Mucosa of descending colon (tissue), 3 donors: ENCODE measurements around the gene HRH2. TPM values are rescaled to one million over a fixed set of nuclear protein-coding genes. Genes with fewer than 3 reads are reported as not detected.
A peak's percentile ranks its signal among the peaks of the same experiment; 100 is the strongest.
"Not testable (repeated sequence)": the region's sequence is repeated elsewhere in the genome, so short reads cannot be mapped to it uniquely, and the experiment has no call there.

Experiments
- ATAC-seq: fragments of 200-7000 bp; cut with Tn5 transposase; one replicate; pipeline ENCODE4 v1.9.1; 2020; ENCODE audit warnings: mild to moderate bottlenecking, moderate library complexity
- DNase-seq, 3 donors: peaks; one replicate each; pipeline ENCODE4 v3.0.0-alpha.2; 2020
- H3K36me3 ChIP-seq: fragments of 200-600 bp; one replicate; pipeline ENCODE4 v1.8.0; 2021; ENCODE audit warnings: low read depth, mild to moderate bottlenecking
- H3K4me1 ChIP-seq: fragments of 200-600 bp; one replicate; pipeline ENCODE4 v1.8.0; 2021; ENCODE audit warnings: low read depth, mild to moderate bottlenecking
- H3K4me3 ChIP-seq: fragments of 200-600 bp; one replicate; pipeline ENCODE4 v1.8.0; 2021; ENCODE audit warnings: mild to moderate bottlenecking
- H3K9me3 ChIP-seq: fragments of 200-600 bp; one replicate; pipeline ENCODE4 v1.8.0; 2021; ENCODE audit warnings: mild to moderate bottlenecking
- intact Hi-C, 2 donors: fragments of 100-400 bp; cut with DNase I in 1 of 2; cut with micrococcal nuclease in 1 of 2; formaldehyde crosslinking; loops; one replicate each; pipeline versions ENCODE4 v1.11.0 to v1.11.1; 2022; cut with DNase I, micrococcal nuclease
- total RNA-seq, 3 donors: library from RNA; stranded (reverse); fragmentation: NEBNext Ultra II Directional in 2 of 3; extraction: Animal tissue kit (Norgen Biotek cat#: 25700) in 2 of 3; gene quantifications; one replicate each; pipeline versions ENCODE4 v1.2.1 to v1.2.4, GENCODE V29; 2021 to 2023
- TF ChIP-seq, protein P1 (sequence below): fragments of 200-600 bp; IDR thresholded peaks from one replicate; pipeline ENCODE4 v1.8.0; 2022; ENCODE audit warnings: antibody characterized with exemption, mild to moderate bottlenecking
- donor health status: DM: no; HTN: no; CAD: no; lungs with moderate emphysema.
- donor health status: DM: no; HTN: no; CAD: no.
- donor health status: DM: no; HTN: yes; CAD: no.

The HRH2 gene
- total RNA-seq, 3 donors from 2014 or later, result 0.32 to 3.0 (median 1.3) TPM

GRCh38 chr5:175646251-175646650 lies 11.6 kb upstream of the HRH2 start:
- no peaks in the 10 kb centered on the region for H3K36me3 ChIP-seq
- no peak overlapping the region for H3K4me3 ChIP-seq
- peaks cover 11% of the 10 kb centered on the region for H3K9me3 ChIP-seq
- ATAC-seq, result no peak
- no peaks in the 10 kb centered on the region for H3K4me1 ChIP-seq
- intact Hi-C loops, result no loop called here
- DNase-seq, result no peak
- TF ChIP-seq, protein P1, sequence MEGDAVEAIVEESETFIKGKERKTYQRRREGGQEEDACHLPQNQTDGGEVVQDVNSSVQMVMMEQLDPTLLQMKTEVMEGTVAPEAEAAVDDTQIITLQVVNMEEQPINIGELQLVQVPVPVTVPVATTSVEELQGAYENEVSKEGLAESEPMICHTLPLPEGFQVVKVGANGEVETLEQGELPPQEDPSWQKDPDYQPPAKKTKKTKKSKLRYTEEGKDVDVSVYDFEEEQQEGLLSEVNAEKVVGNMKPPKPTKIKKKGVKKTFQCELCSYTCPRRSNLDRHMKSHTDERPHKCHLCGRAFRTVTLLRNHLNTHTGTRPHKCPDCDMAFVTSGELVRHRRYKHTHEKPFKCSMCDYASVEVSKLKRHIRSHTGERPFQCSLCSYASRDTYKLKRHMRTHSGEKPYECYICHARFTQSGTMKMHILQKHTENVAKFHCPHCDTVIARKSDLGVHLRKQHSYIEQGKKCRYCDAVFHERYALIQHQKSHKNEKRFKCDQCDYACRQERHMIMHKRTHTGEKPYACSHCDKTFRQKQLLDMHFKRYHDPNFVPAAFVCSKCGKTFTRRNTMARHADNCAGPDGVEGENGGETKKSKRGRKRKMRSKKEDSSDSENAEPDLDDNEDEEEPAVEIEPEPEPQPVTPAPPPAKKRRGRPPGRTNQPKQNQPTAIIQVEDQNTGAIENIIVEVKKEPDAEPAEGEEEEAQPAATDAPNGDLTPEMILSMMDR, result no peak

GRCh38 chr5:175649967-175650366 lies 7.9 kb upstream of the HRH2 start:
- peaks cover 11% of the 10 kb centered on the region for H3K9me3 ChIP-seq
- no peaks in the 10 kb centered on the region for H3K4me1 ChIP-seq
- DNase-seq (no peak), ATAC-seq (no peak)
- H3K4me3 ChIP-seq, result no peak overlapping the region
- no peaks in the 10 kb centered on the region for H3K36me3 ChIP-seq
- TF ChIP-seq, protein P1, result no peak
- intact Hi-C loops, result no loop called here

- ATAC-seq, H3K36me3 ChIP-seq, H3K4me3 ChIP-seq, DNase-seq, H3K4me1 ChIP-seq, intact Hi-C loops: not testable (repeated sequence)
- H3K9me3 ChIP-seq, result peaks cover 11% of the 10 kb centered on the region
Observed at GRCh38 chr5:175650430-175651205, 7.3 kb upstream of the HRH2 start.

- DNase-seq, result peak in 2 of 3 donors; percentile 24 to 32
- intact Hi-C loops, result no loop called here
- ATAC-seq, result peak; percentile 69
Observed at GRCh38 chr5:175652741-175653663, 4.9 kb upstream of the HRH2 start.

GRCh38 chr5:175653763-175654162 lies 4.1 kb upstream of the HRH2 start:
- ATAC-seq, result no peak
- Histone ChIP-seq H3K36me3 (no peaks in the 10 kb centered on the region), H3K4me3 (no peak overlapping the region), H3K9me3 (peaks cover 11% of the 10 kb centered on the region), H3K4me1 (no peaks in the 10 kb centered on the region)
- TF ChIP-seq, protein P1, result no peak
- intact Hi-C loops, result no loop called here
- no peak for DNase-seq

More at GRCh38 chr5:175652741-175653663, 4.9 kb upstream of the HRH2 start:
- H3K4me1 ChIP-seq, result no peaks in the 10 kb centered on the region
- TF ChIP-seq, protein P1, result no peak
- H3K9me3 ChIP-seq, result peaks cover 11% of the 10 kb centered on the region
- no peak overlapping the region for H3K4me3 ChIP-seq
- H3K36me3 ChIP-seq, result no peaks in the 10 kb centered on the region

- intact Hi-C loops, result no loop called here
- no peak for ATAC-seq
Observed at GRCh38 chr5:175654339-175654738, 3.5 kb upstream of the HRH2 start.

More at GRCh38 chr5:175654339-175654738, 3.5 kb upstream of the HRH2 start:
- H3K4me1 ChIP-seq, result no peaks in the 10 kb centered on the region
- H3K36me3 ChIP-seq, result no peaks in the 10 kb centered on the region
- TF ChIP-seq, protein P1, result no peak
- H3K4me3 ChIP-seq, result no peak overlapping the region
- no peak for DNase-seq
- H3K9me3 ChIP-seq, result peaks cover 10% of the 10 kb centered on the region
